Neural crest cell (in vitro differentiated cells): ENCODE results near the gene ROPN1L. TPM values are rescaled to one million over a fixed set of nuclear protein-coding genes. Genes with fewer than 3 reads are reported as not detected.

Experiments used
- DNase-seq: peaks from one replicate; pipeline ENCODE4 v3.0.0; 2021; ENCODE audit warnings: low read depth, mixed read lengths, low spot score
- H3K27ac Mint-ChIP-seq: one replicate; pipeline ENCODE4 v1.8.0; 2021; ENCODE audit warnings: mild to moderate bottlenecking, mixed read lengths; ENCODE audit not compliant: unreplicated experiment
- H3K27me3 Mint-ChIP-seq: 2 replicates; pipeline ENCODE4 v1.8.0; 2021; ENCODE audit warnings: low read depth, mild to moderate bottlenecking, mixed read lengths
- H3K36me3 Mint-ChIP-seq: 2 replicates; pipeline ENCODE4 v1.8.0; 2021; ENCODE audit warnings: low read depth, mild to moderate bottlenecking, mixed read lengths
- H3K4me1 Mint-ChIP-seq: 2 replicates; pipeline ENCODE4 v1.8.0; 2021; ENCODE audit warnings: mixed read lengths
- H3K4me3 Mint-ChIP-seq: one replicate; pipeline ENCODE4 v1.8.0; 2021; ENCODE audit warnings: mild to moderate bottlenecking, mixed read lengths
- H3K9me3 Mint-ChIP-seq: 2 replicates; pipeline ENCODE4 v1.8.0; 2021; ENCODE audit warnings: mixed read lengths
- total RNA-seq: library from RNA; stranded (reverse); gene quantifications from 2 replicates; pipeline ENCODE4 v1.2.1, GENCODE V29; 2021
- TF ChIP-seq, protein P1 (sequence below): fragments of 200-600 bp; sonication (generic); conservative IDR thresholded peaks from 2 replicates; pipeline ENCODE4 v1.5.0; 2021; ENCODE audit warnings: antibody characterized with exemption, mild to moderate bottlenecking

The ROPN1L gene
- total RNA-seq, 1 donor from 2014 or later, result 0.68 TPM

DNA sequence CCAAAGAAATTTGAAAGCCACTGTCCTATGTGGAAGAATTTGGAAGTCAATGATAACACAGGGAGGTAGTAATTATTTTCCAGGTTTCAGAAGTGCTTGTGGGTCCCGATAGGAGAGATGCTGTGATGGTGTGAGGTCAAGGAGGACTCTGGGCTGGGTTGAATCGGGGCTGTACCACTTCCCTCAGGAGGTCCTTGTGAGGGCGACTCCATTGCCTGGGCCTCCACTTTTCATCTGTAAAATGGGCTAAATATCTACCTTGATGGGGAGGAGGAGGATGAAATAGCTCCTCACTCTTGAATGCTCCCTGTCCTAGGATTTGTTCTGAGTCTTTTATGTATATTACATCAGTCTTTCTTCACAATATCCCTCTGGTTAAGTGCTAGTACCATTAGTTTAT is 59.0 kb downstream of the ROPN1L start:
- TF ChIP-seq, protein P1, sequence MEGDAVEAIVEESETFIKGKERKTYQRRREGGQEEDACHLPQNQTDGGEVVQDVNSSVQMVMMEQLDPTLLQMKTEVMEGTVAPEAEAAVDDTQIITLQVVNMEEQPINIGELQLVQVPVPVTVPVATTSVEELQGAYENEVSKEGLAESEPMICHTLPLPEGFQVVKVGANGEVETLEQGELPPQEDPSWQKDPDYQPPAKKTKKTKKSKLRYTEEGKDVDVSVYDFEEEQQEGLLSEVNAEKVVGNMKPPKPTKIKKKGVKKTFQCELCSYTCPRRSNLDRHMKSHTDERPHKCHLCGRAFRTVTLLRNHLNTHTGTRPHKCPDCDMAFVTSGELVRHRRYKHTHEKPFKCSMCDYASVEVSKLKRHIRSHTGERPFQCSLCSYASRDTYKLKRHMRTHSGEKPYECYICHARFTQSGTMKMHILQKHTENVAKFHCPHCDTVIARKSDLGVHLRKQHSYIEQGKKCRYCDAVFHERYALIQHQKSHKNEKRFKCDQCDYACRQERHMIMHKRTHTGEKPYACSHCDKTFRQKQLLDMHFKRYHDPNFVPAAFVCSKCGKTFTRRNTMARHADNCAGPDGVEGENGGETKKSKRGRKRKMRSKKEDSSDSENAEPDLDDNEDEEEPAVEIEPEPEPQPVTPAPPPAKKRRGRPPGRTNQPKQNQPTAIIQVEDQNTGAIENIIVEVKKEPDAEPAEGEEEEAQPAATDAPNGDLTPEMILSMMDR, result no peak
- Mint-ChIP-seq H3K4me3 (no peak overlapping the region), H3K27me3 (no peaks in the 10 kb centered on the region), H3K4me1 (peaks cover 11% of the 10 kb centered on the region), H3K36me3 (no peaks in the 10 kb centered on the region), H3K27ac (no peak overlapping the region), H3K9me3 (no peaks in the 10 kb centered on the region)
- DNase-seq, result no peak

DNA sequence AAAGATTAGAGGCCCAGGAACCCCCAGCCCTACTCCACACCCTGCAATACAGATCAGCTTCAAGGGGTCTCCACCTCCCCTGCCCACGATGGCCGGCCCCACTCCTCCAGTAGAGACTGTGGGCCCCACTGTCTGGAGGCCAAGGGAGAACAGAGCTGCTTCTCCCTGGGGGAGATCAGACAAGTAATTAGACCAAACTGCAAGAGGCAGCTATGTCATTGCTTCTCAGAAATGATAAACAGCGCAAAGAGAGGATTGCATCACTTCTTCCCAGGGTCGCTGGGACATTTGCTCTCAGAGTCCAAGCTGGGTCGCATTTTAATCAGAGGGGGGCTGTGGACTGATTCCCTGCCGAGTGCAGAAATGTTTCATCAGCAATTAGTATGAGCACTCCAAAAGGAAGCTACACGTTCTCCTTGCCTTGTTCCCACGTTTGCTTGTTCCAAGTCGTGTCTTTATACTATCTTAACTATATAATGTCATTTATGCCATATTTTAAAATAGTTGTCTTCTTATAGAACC is 59.9 kb downstream of the ROPN1L start:
- H3K36me3 Mint-ChIP-seq, result no peaks in the 10 kb centered on the region
- peaks cover 14% of the 10 kb centered on the region for H3K4me1 Mint-ChIP-seq
- no peak overlapping the region for H3K4me3 Mint-ChIP-seq
- no peaks in the 10 kb centered on the region for H3K9me3 Mint-ChIP-seq
- TF ChIP-seq, protein P1, result no peak
- no peak for DNase-seq
- H3K27me3 Mint-ChIP-seq, result no peaks in the 10 kb centered on the region
- H3K27ac Mint-ChIP-seq, result peak overlapping the region; percentile 7

DNA sequence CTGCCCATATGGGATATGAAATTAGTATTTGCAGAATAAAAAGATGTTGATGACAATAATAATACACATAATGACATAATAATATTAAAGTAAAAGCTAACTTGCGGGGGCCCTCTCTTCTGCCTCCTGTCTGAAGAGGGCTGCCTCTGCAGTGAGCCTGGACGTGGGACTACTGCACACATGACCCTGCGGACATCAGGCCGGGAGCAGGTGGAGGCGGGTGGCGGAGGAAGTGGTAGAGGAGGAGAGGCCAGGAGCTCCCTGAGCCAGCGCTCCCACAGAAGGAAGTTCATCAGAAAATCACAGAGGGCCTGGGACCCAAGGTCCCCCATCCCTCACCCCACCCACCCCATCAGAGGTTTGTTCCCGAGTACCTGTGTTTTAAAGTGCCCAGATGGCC is 60.5 kb downstream of the ROPN1L start:
- DNase-seq, result no peak
- Mint-ChIP-seq H3K36me3 (no peaks in the 10 kb centered on the region), H3K9me3 (no peaks in the 10 kb centered on the region), H3K27ac (no peak overlapping the region), H3K4me3 (no peak overlapping the region), H3K4me1 (peaks cover 14% of the 10 kb centered on the region), H3K27me3 (no peaks in the 10 kb centered on the region)
- TF ChIP-seq, protein P1, result no peak

DNA sequence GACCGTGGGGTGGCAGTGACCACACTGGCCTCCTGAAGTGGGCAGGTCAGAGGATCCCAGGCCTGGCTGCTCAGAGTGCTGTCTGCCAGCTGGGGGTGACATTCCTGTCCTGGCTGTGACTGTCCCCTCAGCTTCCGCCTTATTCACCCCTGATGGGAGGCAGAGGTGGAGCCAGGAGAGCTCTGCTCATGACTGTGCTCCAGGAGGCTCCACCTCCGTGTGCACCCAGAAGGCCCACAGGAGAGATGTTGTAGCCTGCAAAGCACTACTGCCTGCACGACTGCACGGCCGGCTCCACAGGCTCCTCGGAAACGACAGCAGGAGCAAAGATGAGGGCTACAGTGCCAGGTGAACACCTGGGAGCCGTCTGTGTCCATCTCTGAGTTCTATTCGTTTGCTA is 60.9 kb downstream of the ROPN1L start:
- Mint-ChIP-seq H3K36me3 (no peaks in the 10 kb centered on the region), H3K27ac (no peak overlapping the region), H3K27me3 (no peaks in the 10 kb centered on the region), H3K4me1 (peaks cover 14% of the 10 kb centered on the region), H3K4me3 (no peak overlapping the region), H3K9me3 (no peaks in the 10 kb centered on the region)
- no peak for DNase-seq
- TF ChIP-seq, protein P1, result no peak

DNA sequence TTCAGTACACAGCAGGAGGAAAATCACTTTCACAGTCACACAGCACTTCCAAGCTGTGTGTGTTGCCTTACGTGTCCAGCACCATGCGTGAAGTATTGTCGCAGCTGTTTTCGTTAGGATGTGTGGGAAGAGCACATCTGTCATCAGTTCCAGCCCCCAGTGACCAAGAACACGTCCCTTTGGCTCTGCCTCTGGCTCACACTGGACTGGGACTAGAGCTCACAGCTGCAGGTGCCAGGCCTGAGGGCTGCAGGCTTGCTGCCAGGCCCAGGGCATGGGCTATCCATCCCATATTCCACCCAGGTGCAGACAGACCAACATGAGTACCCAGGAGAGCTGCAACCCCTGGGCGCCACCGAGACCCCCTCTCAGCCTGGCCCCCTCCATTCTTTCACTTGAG is 61.6 kb downstream of the ROPN1L start:
- Mint-ChIP-seq H3K4me1 (peaks cover 14% of the 10 kb centered on the region), H3K9me3 (no peaks in the 10 kb centered on the region), H3K27me3 (no peaks in the 10 kb centered on the region), H3K27ac (peak overlapping the region; percentile 3), H3K36me3 (no peaks in the 10 kb centered on the region), H3K4me3 (no peak overlapping the region)
- TF ChIP-seq, protein P1, result no peak
- DNase-seq, result no peak
